ENCODE results near the gene ADAMTS2.

GRCh38 chr5:179260324-179261070, 84.8 kb downstream of the ADAMTS2 start:
- TF ChIP-seq JUN (IDR thresholded peaks at IDR 0.05; ENCODE audit: low read depth, low read length) (no peak), POLR2AphosphoS5 (IDR thresholded peaks at IDR 0.05; ENCODE audit: low read depth, low read length) (no peak), POLR2A (IDR thresholded peaks at IDR 0.05; ENCODE audit: control extremely low read depth in 1 of 2, low read depth in 2 of 2, low read length in 2 of 2) (no peak), KDM5A (IDR thresholded peaks at IDR 0.05; ENCODE audit: low read length) (no peak)
- TF ChIP-seq, protein P1, sequence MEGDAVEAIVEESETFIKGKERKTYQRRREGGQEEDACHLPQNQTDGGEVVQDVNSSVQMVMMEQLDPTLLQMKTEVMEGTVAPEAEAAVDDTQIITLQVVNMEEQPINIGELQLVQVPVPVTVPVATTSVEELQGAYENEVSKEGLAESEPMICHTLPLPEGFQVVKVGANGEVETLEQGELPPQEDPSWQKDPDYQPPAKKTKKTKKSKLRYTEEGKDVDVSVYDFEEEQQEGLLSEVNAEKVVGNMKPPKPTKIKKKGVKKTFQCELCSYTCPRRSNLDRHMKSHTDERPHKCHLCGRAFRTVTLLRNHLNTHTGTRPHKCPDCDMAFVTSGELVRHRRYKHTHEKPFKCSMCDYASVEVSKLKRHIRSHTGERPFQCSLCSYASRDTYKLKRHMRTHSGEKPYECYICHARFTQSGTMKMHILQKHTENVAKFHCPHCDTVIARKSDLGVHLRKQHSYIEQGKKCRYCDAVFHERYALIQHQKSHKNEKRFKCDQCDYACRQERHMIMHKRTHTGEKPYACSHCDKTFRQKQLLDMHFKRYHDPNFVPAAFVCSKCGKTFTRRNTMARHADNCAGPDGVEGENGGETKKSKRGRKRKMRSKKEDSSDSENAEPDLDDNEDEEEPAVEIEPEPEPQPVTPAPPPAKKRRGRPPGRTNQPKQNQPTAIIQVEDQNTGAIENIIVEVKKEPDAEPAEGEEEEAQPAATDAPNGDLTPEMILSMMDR (IDR thresholded peaks at IDR 0.05; ENCODE audit: control extremely low read depth in 1 of 3, insufficient read depth in 1 of 3, low read depth in 1 of 3, low read length in 3 of 3): no peak
